ENCODE measurements around the gene AMDHD1. TPM values are rescaled to one million over a fixed set of nuclear protein-coding genes. Genes with fewer than 3 reads are reported as not detected.
"Not testable (repeated sequence)": the region's sequence is repeated elsewhere in the genome, so short reads cannot be mapped to it uniquely, and the experiment has no call there.

Gene AMDHD1
- polyA plus RNA-seq, 1 donor from 2014 or later = 0.20 TPM

- Histone ChIP-seq H4K20me1 (ENCODE audit: insufficient read depth) (no peaks in the 10 kb centered on the region), H3K4me2 (ENCODE audit: low read length) (no peak overlapping the region), H3K27me3 (ENCODE audit: insufficient read depth, low read depth, low read length) (no peaks in the 10 kb centered on the region), H2AFZ (ENCODE audit: low read depth, low read length) (no peak overlapping the region), H3F3A (ENCODE audit: insufficient read depth, low read length, poor library complexity, severe bottlenecking) (no peaks in the 10 kb centered on the region), H3K27ac (ENCODE audit: low read length) (no peak overlapping the region), H3K9me3 (ENCODE audit: low read length) (no peaks in the 10 kb centered on the region), H3K9me2 (ENCODE audit: insufficient read depth, low read length) (no peaks in the 10 kb centered on the region), H3K4me3 (ENCODE audit: low read length) (no peak overlapping the region), H3K9ac (ENCODE audit: low read length) (no peak overlapping the region), H3K79me2 (replicated peaks; ENCODE audit: insufficient read depth, low read length) (no peaks in the 10 kb centered on the region), H3K36me3 (ENCODE audit: insufficient read depth, low read length) (no peaks in the 10 kb centered on the region)
- TF ChIP-seq POLR2AphosphoS5 (IDR thresholded peaks at IDR 0.05) (no peak), SMC3 (conservative IDR thresholded peaks at IDR 0.05; ENCODE audit: poor library complexity) (no peak), MXI1 (conservative IDR thresholded peaks at IDR 0.05; ENCODE audit: poor library complexity, severe bottlenecking) (no peak), EZH2 (IDR thresholded peaks at IDR 0.05; ENCODE audit: borderline replicate concordance, insufficient read depth, low read length, poor library complexity, severe bottlenecking) (no peak), RAD21 (conservative IDR thresholded peaks at IDR 0.05) (no peak), REST (IDR thresholded peaks at IDR 0.05; ENCODE audit: borderline replicate concordance) (no peak), EP300 (conservative IDR thresholded peaks at IDR 0.05; ENCODE audit: poor library complexity, severe bottlenecking) (no peak)
These were observed 24.2 kb downstream of the AMDHD1 start for GRCh38 chr12:95967301-95967700.

DNA sequence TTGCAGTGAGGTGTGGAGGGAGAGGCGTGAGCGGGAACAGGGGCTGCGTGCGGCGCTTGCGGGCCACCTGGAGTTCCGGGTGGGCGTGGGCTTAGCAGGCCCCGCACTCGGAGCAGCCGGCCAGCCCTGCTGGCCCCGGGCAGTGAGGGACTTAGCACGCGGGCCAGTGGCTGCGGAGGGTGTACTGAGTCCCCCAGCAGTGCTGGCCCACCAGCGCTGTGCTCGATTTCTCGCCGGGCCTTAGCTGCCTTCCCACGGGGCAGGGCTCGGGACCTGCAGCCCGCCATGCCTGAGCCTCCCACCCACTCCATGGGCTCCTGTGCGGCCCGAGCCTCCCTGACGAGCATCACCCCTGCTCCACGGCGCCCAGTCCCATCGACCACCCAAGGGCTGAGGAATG, 26.0 kb downstream of the AMDHD1 start:
- H3K9me3 ChIP-seq (ENCODE audit: low read length); H3K79me2 ChIP-seq (replicated peaks; ENCODE audit: insufficient read depth, low read length); H3K4me3 ChIP-seq (ENCODE audit: low read length); H3K9me2 ChIP-seq (ENCODE audit: insufficient read depth, low read length); H3F3A ChIP-seq (ENCODE audit: insufficient read depth, low read length, poor library complexity, severe bottlenecking); H3K27ac ChIP-seq (ENCODE audit: low read length); H2AFZ ChIP-seq (ENCODE audit: low read depth, low read length); H3K4me2 ChIP-seq (ENCODE audit: low read length); H3K9ac ChIP-seq (ENCODE audit: low read length); H4K20me1 ChIP-seq (ENCODE audit: insufficient read depth); H3K27me3 ChIP-seq (ENCODE audit: insufficient read depth, low read depth, low read length); H3K36me3 ChIP-seq (ENCODE audit: insufficient read depth, low read length): not testable (repeated sequence)

DNA sequence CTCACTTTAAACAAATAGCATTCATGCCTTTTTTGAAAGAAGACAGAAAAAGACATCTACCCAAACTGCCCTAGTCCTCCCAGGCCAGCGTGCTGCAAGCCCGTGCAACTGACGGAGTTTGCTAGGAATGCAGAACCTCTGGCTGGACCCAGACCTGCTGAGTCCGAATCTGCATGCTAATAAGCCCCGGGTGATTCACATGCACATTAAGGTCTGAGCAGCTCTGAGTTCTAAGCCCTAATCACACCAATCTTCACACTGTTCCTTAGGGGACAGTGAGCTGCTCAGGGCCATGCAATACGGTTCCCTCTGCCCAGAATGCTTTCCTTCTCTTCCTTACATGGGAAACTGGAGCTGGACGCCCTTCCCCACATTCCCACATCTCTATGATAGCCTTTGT, 27.8 kb downstream of the AMDHD1 start:
- Histone ChIP-seq H4K20me1 (ENCODE audit: insufficient read depth) (no peaks in the 10 kb centered on the region), H3K79me2 (replicated peaks; ENCODE audit: insufficient read depth, low read length) (no peaks in the 10 kb centered on the region), H3K9ac (ENCODE audit: low read length) (no peak overlapping the region), H3K4me2 (ENCODE audit: low read length) (no peak overlapping the region), H3F3A (ENCODE audit: insufficient read depth, low read length, poor library complexity, severe bottlenecking) (no peaks in the 10 kb centered on the region), H3K27ac (ENCODE audit: low read length) (no peak overlapping the region), H3K4me3 (ENCODE audit: low read length) (no peak overlapping the region), H3K36me3 (ENCODE audit: insufficient read depth, low read length) (no peaks in the 10 kb centered on the region), H2AFZ (ENCODE audit: low read depth, low read length) (no peak overlapping the region), H3K9me2 (ENCODE audit: insufficient read depth, low read length) (no peaks in the 10 kb centered on the region), H3K9me3 (ENCODE audit: low read length) (no peaks in the 10 kb centered on the region), H3K27me3 (ENCODE audit: insufficient read depth, low read depth, low read length) (no peaks in the 10 kb centered on the region)
- TF ChIP-seq EZH2 (IDR thresholded peaks at IDR 0.05; ENCODE audit: borderline replicate concordance, insufficient read depth, low read length, poor library complexity, severe bottlenecking) (no peak), RAD21 (conservative IDR thresholded peaks at IDR 0.05) (no peak), EP300 (conservative IDR thresholded peaks at IDR 0.05; ENCODE audit: poor library complexity, severe bottlenecking) (no peak), REST (IDR thresholded peaks at IDR 0.05; ENCODE audit: borderline replicate concordance) (no peak), TAF1 (IDR thresholded peaks at IDR 0.05; ENCODE audit: low read depth) (no peak), MXI1 (conservative IDR thresholded peaks at IDR 0.05; ENCODE audit: poor library complexity, severe bottlenecking) (no peak), SMC3 (conservative IDR thresholded peaks at IDR 0.05; ENCODE audit: poor library complexity) (no peak), POLR2AphosphoS5 (IDR thresholded peaks at IDR 0.05) (no peak)
- TF ChIP-seq, protein P1, sequence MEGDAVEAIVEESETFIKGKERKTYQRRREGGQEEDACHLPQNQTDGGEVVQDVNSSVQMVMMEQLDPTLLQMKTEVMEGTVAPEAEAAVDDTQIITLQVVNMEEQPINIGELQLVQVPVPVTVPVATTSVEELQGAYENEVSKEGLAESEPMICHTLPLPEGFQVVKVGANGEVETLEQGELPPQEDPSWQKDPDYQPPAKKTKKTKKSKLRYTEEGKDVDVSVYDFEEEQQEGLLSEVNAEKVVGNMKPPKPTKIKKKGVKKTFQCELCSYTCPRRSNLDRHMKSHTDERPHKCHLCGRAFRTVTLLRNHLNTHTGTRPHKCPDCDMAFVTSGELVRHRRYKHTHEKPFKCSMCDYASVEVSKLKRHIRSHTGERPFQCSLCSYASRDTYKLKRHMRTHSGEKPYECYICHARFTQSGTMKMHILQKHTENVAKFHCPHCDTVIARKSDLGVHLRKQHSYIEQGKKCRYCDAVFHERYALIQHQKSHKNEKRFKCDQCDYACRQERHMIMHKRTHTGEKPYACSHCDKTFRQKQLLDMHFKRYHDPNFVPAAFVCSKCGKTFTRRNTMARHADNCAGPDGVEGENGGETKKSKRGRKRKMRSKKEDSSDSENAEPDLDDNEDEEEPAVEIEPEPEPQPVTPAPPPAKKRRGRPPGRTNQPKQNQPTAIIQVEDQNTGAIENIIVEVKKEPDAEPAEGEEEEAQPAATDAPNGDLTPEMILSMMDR (IDR thresholded peaks at IDR 0.05; ENCODE audit: poor library complexity, severe bottlenecking) = no peak

Measured in neural cell (in vitro differentiated cells).